ENCODE measurements around the gene SPAG17. TPM values are rescaled to one million over a fixed set of nuclear protein-coding genes. Genes with fewer than 3 reads are reported as not detected.

The SPAG17 gene
- total RNA-seq, 2 donors from 2014 or later: 9.0 TPM; not detected in 1

- H3K27me3 ChIP-seq (replicated peaks; ENCODE audit: insufficient read depth): no peaks in the 10 kb centered on the region
- intact Hi-C loops (cut with DNase I): no loop called here
- H3K4me1 ChIP-seq (replicated peaks): no peaks in the 10 kb centered on the region
- DNase-seq (ENCODE audit: low spot score): no peak
- H3K9me3 ChIP-seq: no peaks in the 10 kb centered on the region
- no peaks in the 10 kb centered on the region for H3K36me3 ChIP-seq
- no peak overlapping the region for H3K4me3 ChIP-seq
- no peak overlapping the region for H3K27ac ChIP-seq
- 84% methylated on average over 4 of the region's 4 CpGs for WGBS
- TF ChIP-seq POLR2A (IDR thresholded peaks at IDR 0.05) (no peak), POLR2AphosphoS5 (IDR thresholded peaks at IDR 0.05) (no peak), CTCF (IDR thresholded peaks at IDR 0.05) (no peak)
Observed at GRCh38 chr1:118117521-118117920, 67.5 kb downstream of the SPAG17 start.

- intact Hi-C loops (cut with DNase I): no loop called here
- Histone ChIP-seq H3K4me1 (replicated peaks) (no peaks in the 10 kb centered on the region), H3K9me3 (no peaks in the 10 kb centered on the region), H3K27ac (no peak overlapping the region), H3K36me3 (no peaks in the 10 kb centered on the region), H3K27me3 (replicated peaks; ENCODE audit: insufficient read depth) (no peaks in the 10 kb centered on the region), H3K4me3 (no peak overlapping the region)
- 39% methylated on average over 4 of the region's 4 CpGs for WGBS
- TF ChIP-seq POLR2AphosphoS5 (IDR thresholded peaks at IDR 0.05): no peak
- no peak for TF ChIP-seq CTCF (IDR thresholded peaks at IDR 0.05)
- no peak for TF ChIP-seq POLR2A (IDR thresholded peaks at IDR 0.05)
- DNase-seq (ENCODE audit: low spot score): no peak
Observed at GRCh38 chr1:118116909-118117308, 68.1 kb downstream of the SPAG17 start.

GRCh38 chr1:118116401-118116800, 68.6 kb downstream of the SPAG17 start:
- Histone ChIP-seq H3K27me3 (replicated peaks; ENCODE audit: insufficient read depth) (no peaks in the 10 kb centered on the region), H3K36me3 (no peaks in the 10 kb centered on the region), H3K27ac (no peak overlapping the region), H3K9me3 (no peaks in the 10 kb centered on the region), H3K4me3 (no peak overlapping the region), H3K4me1 (replicated peaks) (no peaks in the 10 kb centered on the region)
- TF ChIP-seq POLR2A (IDR thresholded peaks at IDR 0.05): no peak
- no peak for TF ChIP-seq POLR2AphosphoS5 (IDR thresholded peaks at IDR 0.05)
- no peak for TF ChIP-seq CTCF (IDR thresholded peaks at IDR 0.05)
- intact Hi-C loops (cut with DNase I): no loop called here
- 61% methylated on average over 5 of the region's 5 CpGs for WGBS
- DNase-seq (ENCODE audit: low spot score): no peak

GRCh38 chr1:118115567-118116295, 69.3 kb downstream of the SPAG17 start:
- H3K27me3 ChIP-seq (replicated peaks; ENCODE audit: insufficient read depth): no peaks in the 10 kb centered on the region
- no peak overlapping the region for H3K4me3 ChIP-seq
- no peaks in the 10 kb centered on the region for H3K36me3 ChIP-seq
- 62% methylated on average over 6 of the region's 6 CpGs for WGBS
- no peak for DNase-seq (ENCODE audit: low spot score)
- H3K4me1 ChIP-seq (replicated peaks): no peaks in the 10 kb centered on the region
- no peaks in the 10 kb centered on the region for H3K9me3 ChIP-seq
- no peak overlapping the region for H3K27ac ChIP-seq
- TF ChIP-seq POLR2AphosphoS5 (IDR thresholded peaks at IDR 0.05): no peak
- no peak for TF ChIP-seq POLR2A (IDR thresholded peaks at IDR 0.05)
- TF ChIP-seq CTCF (IDR thresholded peaks at IDR 0.05): no peak
- intact Hi-C loops (cut with DNase I): no loop called here

- WGBS: 66% methylated on average over 1 of the region's 1 CpG
- intact Hi-C loops (cut with DNase I): no loop called here
- DNase-seq (ENCODE audit: low spot score): no peak
- Histone ChIP-seq H3K4me3 (no peak overlapping the region), H3K9me3 (no peaks in the 10 kb centered on the region), H3K36me3 (no peaks in the 10 kb centered on the region), H3K27ac (no peak overlapping the region), H3K4me1 (replicated peaks) (no peaks in the 10 kb centered on the region), H3K27me3 (replicated peaks; ENCODE audit: insufficient read depth) (no peaks in the 10 kb centered on the region)
- no peak for TF ChIP-seq CTCF (IDR thresholded peaks at IDR 0.05)
- no peak for TF ChIP-seq POLR2A (IDR thresholded peaks at IDR 0.05)
- TF ChIP-seq POLR2AphosphoS5 (IDR thresholded peaks at IDR 0.05): no peak
Observed at GRCh38 chr1:118113261-118113660, 71.8 kb downstream of the SPAG17 start.
